ENCODE measurements around the gene NXPH4.

- TF ChIP-seq POLR2A (IDR thresholded peaks at IDR 0.05) (no peak), CTCF (IDR thresholded peaks at IDR 0.05) (no peak)
Observed at GRCh38 chr12:57192920-57193319, 23.7 kb upstream of the NXPH4 start.

Measured in adrenal gland (tissue), 5 donors.